ENCODE results near the gene CTNNA1. TPM values are rescaled to one million over a fixed set of nuclear protein-coding genes. Genes with fewer than 3 reads are reported as not detected.

CTNNA1 gene
- 100 to 1,000 TPM; 239 to 305 (median 277) TPM for total RNA-seq

GRCh38 chr5:138752951-138753793, at the start of gene CTNNA1:
Gene CTNNA1 (plus strand): TSS chr5:138753425. CDS start chr5:138781925, 28,500 bp downstream.
- TF ChIP-seq CTCF (IDR thresholded peaks at IDR 0.05; ENCODE audit: low read depth): no peak

GRCh38 chr5:138705007-138705406, 48.2 kb upstream of the CTNNA1 start:
- TF ChIP-seq CTCF (IDR thresholded peaks at IDR 0.05; ENCODE audit: low read depth): no peak

- no peak for TF ChIP-seq CTCF (IDR thresholded peaks at IDR 0.05; ENCODE audit: low read depth)
Measured at GRCh38 chr5:138705567-138705966, 47.7 kb upstream of the CTNNA1 start.

- no peak for TF ChIP-seq CTCF (IDR thresholded peaks at IDR 0.05; ENCODE audit: low read depth)
Measured at GRCh38 chr5:138706655-138707480, 46.4 kb upstream of the CTNNA1 start.

GRCh38 chr5:138708791-138709190, 44.4 kb upstream of the CTNNA1 start:
- TF ChIP-seq CTCF (IDR thresholded peaks at IDR 0.05; ENCODE audit: low read depth): no peak

GRCh38 chr5:138709202-138709601, 44.0 kb upstream of the CTNNA1 start:
- no peak for TF ChIP-seq CTCF (IDR thresholded peaks at IDR 0.05; ENCODE audit: low read depth)

GRCh38 chr5:138711087-138711486, 42.1 kb upstream of the CTNNA1 start:
- no peak for TF ChIP-seq CTCF (IDR thresholded peaks at IDR 0.05; ENCODE audit: low read depth)
